ENCODE results near the gene BCL2A1.
"Not testable (repeated sequence)": the region's sequence is repeated elsewhere in the genome, so short reads cannot be mapped to it uniquely, and the experiment has no call there.

BCL2A1 gene

DNA sequence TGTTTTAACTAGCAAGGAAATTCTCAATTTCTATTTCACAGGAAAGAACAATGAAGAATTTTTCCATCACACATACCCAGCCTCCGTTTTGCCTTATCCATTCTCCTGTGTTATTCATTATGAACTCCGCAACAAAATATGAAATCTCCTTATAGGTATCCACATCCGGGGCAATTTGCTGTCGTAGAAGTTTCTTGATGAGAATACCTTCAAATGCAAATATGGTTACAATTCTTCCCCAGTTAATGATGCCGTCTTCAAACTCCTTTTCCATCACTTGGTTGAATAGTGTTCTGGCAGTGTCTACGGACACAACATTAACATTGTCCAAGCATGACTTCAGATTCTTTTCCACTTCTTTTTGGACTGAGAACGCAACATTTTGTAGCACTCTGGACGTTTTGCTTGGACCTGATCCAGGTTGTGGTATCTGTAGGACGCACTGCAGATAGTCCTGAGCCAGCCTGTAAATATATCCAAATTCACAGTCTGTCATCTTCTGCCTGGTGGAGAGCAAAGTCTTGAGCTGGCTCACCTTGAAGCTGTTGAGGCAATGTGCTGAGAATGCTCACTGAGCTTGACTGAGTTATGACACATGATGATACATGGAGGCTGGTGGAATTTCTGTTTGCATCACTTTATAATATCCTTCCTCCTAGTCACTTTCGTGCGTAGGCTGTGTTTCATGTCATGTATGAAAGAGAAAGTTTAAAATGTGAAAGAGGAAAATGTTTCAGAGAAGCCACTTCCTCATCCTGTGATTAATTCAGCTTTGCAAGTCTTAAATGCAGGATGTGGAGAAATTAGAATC lies at the start of gene BCL2A1:
TSS of gene BCL2A1 (minus strand) at position 573 of the 811 bp plus-strand sequence. CDS start at position 496, 77 bp downstream.
- Mint-ChIP-seq H3K4me1 (peaks cover 46% of the 10 kb centered on the region), H3K9me3 (no peaks in the 10 kb centered on the region), H3K36me3 (peaks cover 8% of the 10 kb centered on the region), H3K27me3 (no peaks in the 10 kb centered on the region), H3K4me3 (peak within 1 kb of the TSS; percentile 98), H3K27ac (peak within 1 kb of the TSS; percentile 100)
- ATAC-seq (ENCODE audit: low read depth) (peak; percentile 91), DNase-seq (ENCODE audit: low spot score in 2 of 2) (peak; percentile 63 to 73)

DNA sequence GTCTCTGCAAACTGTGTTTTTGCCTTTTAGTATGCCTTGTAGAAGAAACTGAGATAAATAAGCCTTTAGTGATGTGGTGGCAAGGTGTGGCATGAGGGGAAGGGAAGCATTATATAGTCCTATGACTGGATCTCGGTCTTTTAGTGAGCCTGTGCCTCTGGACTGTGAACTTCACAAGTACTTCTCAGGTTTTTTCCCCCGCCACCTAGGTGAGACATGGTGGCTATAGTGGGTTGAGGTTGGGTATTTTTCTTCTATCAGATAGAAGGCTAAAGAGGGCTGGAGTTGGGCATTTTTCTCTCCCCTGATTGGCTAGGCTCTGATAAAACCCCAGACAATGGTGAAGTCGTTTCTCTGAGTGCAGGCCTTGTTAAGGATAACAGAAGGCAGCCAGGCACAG lies 49.7 kb upstream of the BCL2A1 start:
- Mint-ChIP-seq H3K27ac (no peak overlapping the region), H3K36me3 (peaks cover 9% of the 10 kb centered on the region), H3K9me3 (peaks cover 4% of the 10 kb centered on the region), H3K4me1 (peaks cover 33% of the 10 kb centered on the region), H3K4me3 (peak overlapping the region; percentile 46), H3K27me3 (no peaks in the 10 kb centered on the region)
- no peak for DNase-seq (ENCODE audit: low spot score in 2 of 2)
- ATAC-seq (ENCODE audit: low read depth): no peak

DNA sequence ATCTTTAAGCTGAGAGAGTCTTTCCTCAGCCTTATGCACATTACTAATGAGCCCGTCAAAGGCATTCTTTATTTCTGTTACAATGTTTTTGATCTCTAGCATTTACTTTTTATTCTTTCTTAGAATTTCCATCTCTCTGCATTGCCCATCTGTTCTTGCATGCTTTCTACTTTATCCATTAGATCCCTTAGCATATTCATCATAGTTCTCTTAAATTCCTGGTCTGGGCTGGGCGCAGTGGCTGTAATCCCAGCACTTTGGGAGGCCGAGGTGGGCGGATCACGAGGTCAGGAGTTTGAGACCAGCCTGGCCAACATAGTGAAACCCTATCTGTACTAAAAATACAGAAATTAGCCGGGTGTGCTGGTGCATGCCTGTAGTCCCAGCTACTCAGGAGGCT lies 49.2 kb upstream of the BCL2A1 start:
- H3K9me3 Mint-ChIP-seq; H3K27me3 Mint-ChIP-seq; ATAC-seq (ENCODE audit: low read depth); DNase-seq (ENCODE audit: low spot score in 2 of 2): not testable (repeated sequence)
- peak overlapping the region; percentile 21 for H3K4me3 Mint-ChIP-seq
- peak overlapping the region; percentile 58 for H3K27ac Mint-ChIP-seq
- H3K4me1 Mint-ChIP-seq: peaks cover 36% of the 10 kb centered on the region
- H3K36me3 Mint-ChIP-seq: peaks cover 11% of the 10 kb centered on the region

DNA sequence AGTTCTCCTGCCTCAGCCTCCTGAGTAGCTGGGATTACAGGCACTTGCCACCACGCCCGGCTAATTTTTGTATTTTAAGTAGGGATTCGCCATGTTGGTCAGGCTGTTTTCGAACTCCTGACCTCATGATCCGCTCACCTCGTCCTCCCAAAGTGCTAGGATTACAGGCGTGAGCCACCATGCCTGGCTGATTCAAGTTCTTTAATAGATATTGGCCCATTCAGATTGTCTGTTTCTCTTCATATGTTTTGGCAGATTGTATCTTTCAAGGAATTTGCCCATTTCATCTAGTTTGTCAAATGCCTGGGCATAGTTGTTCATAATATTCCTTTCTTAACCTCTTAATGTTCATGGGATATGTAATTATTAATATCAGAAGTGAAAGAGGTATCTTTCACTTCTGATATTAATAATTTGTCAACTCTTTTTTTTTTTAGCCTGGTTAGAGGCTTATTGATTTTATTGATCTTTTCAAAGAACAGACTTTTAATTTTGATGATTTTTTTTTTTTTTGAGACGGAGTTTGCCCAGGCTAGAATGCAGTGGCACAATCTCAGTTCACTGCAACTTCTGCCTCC lies 48.3 kb upstream of the BCL2A1 start:
- Mint-ChIP-seq H3K27me3 (no peaks in the 10 kb centered on the region), H3K4me1 (peaks cover 44% of the 10 kb centered on the region), H3K27ac (peak overlapping the region; percentile 99), H3K4me3 (peak overlapping the region; percentile 98), H3K9me3 (peaks cover 4% of the 10 kb centered on the region), H3K36me3 (peaks cover 20% of the 10 kb centered on the region)
- DNase-seq (ENCODE audit: low spot score in 2 of 2): no peak
- ATAC-seq (ENCODE audit: low read depth): no peak

DNA sequence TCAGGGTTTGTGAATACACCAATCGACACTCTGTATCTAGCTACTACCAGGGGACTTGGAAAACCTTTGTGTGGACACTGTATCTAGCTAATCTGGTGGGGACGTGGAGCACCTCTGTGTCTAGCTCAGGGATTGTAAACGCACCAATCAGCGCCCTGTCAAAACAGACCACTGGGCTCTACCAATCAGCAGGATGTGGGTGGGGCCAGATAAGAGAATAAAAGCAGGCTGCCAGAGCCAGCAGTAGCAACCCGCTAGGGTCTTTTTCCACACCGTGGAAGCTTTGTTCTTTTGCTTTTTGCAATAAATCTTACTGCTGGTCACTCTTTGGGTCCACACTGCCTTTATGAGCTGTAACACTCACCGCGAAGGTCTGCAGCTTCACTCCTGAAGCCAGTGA lies 46.1 kb upstream of the BCL2A1 start:
- H3K4me3 Mint-ChIP-seq: peak overlapping the region; percentile 98
- H3K27me3 Mint-ChIP-seq; H3K9me3 Mint-ChIP-seq; ATAC-seq (ENCODE audit: low read depth); DNase-seq (ENCODE audit: low spot score in 2 of 2): not testable (repeated sequence)
- peaks cover 17% of the 10 kb centered on the region for H3K36me3 Mint-ChIP-seq
- H3K4me1 Mint-ChIP-seq: peaks cover 43% of the 10 kb centered on the region
- H3K27ac Mint-ChIP-seq: peak overlapping the region; percentile 99

DNA sequence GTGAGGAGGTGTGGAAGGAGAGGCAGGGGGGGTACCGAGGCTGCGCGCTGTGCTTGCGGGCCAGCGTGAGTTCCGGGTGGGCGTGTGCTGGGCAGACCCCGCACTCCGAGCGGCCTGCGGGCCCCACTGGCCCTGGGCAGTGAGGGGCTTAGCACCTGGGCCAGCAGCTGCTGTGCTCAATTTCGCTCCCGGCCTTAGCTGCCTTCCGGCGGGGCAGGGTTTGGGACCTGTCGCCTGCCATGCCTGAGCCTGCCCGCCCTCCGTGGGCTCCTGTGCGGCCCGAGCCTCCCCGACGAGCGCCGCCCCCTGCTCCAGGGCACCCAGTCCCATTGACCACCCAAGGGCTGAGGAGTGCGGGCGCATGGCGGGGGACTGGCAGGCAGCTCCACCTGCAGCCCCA lies 45.5 kb upstream of the BCL2A1 start:
- H3K27me3 Mint-ChIP-seq; H3K4me3 Mint-ChIP-seq; ATAC-seq (ENCODE audit: low read depth); H3K9me3 Mint-ChIP-seq; DNase-seq (ENCODE audit: low spot score in 2 of 2): not testable (repeated sequence)
- peaks cover 17% of the 10 kb centered on the region for H3K36me3 Mint-ChIP-seq
- H3K27ac Mint-ChIP-seq: peak overlapping the region; percentile 99
- H3K4me1 Mint-ChIP-seq: peaks cover 46% of the 10 kb centered on the region

DNA sequence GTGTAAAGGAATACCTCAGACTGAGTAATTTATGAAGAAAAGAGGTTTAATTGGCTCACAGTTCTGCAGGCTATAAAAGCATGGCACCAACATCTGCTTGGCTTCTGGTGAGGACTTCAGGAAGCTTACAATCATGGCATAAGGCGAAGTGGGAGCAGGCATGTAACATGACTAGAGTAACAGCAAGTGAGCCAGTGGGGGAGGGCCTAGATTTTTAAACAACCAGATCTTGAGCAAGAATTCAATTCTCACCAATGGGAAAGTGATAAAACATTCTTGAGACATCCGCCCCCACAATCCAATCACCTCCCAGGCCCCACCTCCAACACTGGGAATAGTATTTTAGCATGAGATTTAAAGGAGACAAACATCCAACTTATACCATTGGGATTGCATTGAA lies 44.2 kb upstream of the BCL2A1 start:
- Mint-ChIP-seq H3K4me1 (peaks cover 52% of the 10 kb centered on the region), H3K27me3 (no peaks in the 10 kb centered on the region), H3K27ac (peak overlapping the region; percentile 38), H3K36me3 (peaks cover 17% of the 10 kb centered on the region), H3K4me3 (peak overlapping the region; percentile 4), H3K9me3 (no peaks in the 10 kb centered on the region)
- DNase-seq (ENCODE audit: low spot score in 2 of 2) (no peak), ATAC-seq (ENCODE audit: low read depth) (no peak)

DNA sequence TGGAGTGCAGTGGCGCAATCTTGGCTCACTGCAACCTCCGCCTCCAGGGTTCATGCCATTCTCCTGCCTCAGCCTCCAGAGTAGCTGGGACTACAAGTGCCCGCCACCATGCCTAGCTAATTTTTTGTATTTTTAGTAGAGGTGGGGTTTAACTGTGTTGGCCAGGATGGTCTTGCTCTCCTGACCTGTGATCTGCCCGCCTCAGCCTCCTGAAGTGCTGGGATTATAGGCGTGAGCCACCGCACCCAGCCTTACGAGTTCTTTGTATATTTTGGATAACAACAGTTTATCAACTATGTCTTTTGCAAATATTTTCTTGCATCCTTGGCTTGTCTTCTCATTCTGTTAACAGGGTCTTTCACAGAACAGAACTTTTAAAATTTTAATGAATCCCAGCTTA lies 43.2 kb upstream of the BCL2A1 start:
- Mint-ChIP-seq H3K4me1 (peaks cover 55% of the 10 kb centered on the region), H3K27ac (peak overlapping the region; percentile 38), H3K36me3 (peaks cover 17% of the 10 kb centered on the region)
- not testable (repeated sequence) for DNase-seq (ENCODE audit: low spot score in 2 of 2); H3K27me3 Mint-ChIP-seq; H3K9me3 Mint-ChIP-seq; ATAC-seq (ENCODE audit: low read depth); H3K4me3 Mint-ChIP-seq

DNA sequence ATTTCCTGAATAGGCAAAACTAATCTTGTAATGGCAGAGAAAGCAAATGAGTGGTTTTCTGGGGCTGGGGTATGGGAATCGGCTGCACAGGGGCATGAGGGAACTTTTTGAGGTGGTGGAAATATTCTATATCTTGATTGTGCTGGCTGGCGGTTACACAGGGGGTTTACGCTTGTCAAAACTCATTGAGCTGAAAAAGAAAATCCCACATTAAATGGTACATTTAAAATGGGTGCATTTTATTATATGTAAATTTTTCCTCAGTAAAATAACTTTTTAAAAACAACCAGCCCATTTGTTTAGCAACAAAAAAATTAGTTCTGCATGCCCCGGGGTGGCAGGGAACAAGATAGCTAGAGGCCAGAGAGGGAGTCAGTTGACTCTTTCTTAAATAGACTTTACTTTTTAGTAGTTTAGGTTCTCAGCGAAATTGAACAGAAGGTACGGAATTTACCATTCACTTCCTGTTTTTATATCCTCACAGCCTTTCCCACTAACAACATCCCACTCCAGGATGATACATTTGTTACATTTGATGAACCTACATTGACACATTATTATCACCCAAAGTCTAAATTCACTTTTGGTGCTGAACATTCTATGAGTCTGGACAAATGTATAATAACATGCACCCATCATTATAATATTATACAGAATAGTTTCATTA lies 41.2 kb upstream of the BCL2A1 start:
- Mint-ChIP-seq H3K4me1 (peaks cover 54% of the 10 kb centered on the region), H3K27ac (peak overlapping the region; percentile 96), H3K27me3 (no peaks in the 10 kb centered on the region), H3K9me3 (no peaks in the 10 kb centered on the region), H3K36me3 (peaks cover 18% of the 10 kb centered on the region), H3K4me3 (peak overlapping the region; percentile 70)
- no peak for DNase-seq (ENCODE audit: low spot score in 2 of 2)
- ATAC-seq (ENCODE audit: low read depth): peak; percentile 22

DNA sequence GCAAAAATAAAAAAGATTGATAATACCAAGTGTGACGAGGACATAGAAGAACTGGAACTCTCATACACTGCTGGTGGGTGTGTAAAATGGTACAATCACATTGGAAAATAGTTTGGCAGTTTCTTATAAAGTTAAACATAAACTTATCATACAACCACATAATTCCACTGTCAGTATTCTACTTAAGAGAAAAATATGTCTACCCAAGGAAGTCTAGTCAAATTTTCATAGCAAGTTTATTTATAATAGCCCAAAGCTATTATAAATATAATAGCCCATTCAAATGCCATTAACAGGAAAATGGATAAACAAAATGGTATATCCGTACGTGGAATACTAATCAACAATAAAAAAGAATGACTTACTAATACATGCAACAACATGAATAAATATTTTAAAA lies 40.6 kb upstream of the BCL2A1 start:
- Mint-ChIP-seq H3K27ac (peak overlapping the region; percentile 96), H3K9me3 (no peaks in the 10 kb centered on the region), H3K36me3 (peaks cover 15% of the 10 kb centered on the region), H3K27me3 (no peaks in the 10 kb centered on the region), H3K4me1 (peaks cover 52% of the 10 kb centered on the region), H3K4me3 (peak overlapping the region; percentile 60)
- ATAC-seq (ENCODE audit: low read depth): no peak
- DNase-seq (ENCODE audit: low spot score in 2 of 2): no peak

DNA sequence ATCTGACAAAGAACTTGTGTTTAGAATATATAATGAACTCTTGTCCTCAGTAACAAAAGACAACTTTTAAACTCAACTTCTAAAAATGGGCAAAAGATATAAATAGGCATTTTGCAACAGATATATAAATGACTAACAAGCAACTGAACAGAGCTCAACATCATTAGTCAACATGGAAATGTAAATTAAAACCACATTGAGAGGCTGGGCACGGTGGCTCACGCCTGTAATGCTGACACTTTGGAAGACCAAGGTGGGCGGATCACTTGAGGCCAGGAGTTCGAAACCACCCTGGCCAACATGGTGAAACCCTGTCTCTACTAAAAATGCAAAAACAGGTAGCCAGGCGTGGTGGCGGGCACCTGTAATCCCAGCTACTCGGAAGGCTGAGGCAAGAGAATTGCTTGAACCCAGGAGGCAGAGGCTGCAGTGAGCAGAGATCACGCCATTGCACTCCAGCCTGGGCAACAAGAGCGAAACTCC lies 40.1 kb upstream of the BCL2A1 start:
- Mint-ChIP-seq H3K4me3 (peak overlapping the region; percentile 60), H3K4me1 (peaks cover 56% of the 10 kb centered on the region), H3K36me3 (peaks cover 15% of the 10 kb centered on the region), H3K27ac (peak overlapping the region; percentile 96)
- not testable (repeated sequence) for H3K9me3 Mint-ChIP-seq; H3K27me3 Mint-ChIP-seq; DNase-seq (ENCODE audit: low spot score in 2 of 2); ATAC-seq (ENCODE audit: low read depth)

DNA sequence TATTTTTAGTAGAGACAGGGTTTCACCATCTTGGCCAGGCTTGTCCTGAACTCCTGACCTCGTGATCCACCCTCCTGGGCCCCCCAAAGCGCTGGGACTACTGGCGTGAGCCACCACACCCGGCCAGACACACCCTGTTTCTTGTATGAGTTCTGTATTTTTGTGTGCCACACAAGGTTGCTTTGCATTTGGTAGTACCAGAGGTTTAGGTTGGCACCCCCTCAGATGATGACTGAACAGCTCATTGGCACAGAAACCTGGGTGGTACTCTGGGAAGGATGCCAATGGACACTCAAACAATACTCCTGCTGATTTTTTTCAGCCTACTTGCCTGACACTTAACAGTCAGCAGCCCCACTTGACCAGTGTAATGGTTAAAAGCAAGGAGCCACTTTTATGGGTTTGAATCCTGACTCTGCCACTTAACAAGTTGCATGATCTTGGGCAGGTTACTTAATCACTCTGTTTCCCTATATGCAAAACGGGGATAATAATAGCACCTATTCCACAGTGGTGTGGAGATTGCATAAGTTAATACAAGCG lies 39.2 kb upstream of the BCL2A1 start:
- no peak for DNase-seq (ENCODE audit: low spot score in 2 of 2)
- Mint-ChIP-seq H3K27me3 (no peaks in the 10 kb centered on the region), H3K27ac (peak overlapping the region; percentile 96), H3K9me3 (no peaks in the 10 kb centered on the region), H3K4me1 (peaks cover 58% of the 10 kb centered on the region), H3K4me3 (peak overlapping the region; percentile 37), H3K36me3 (peaks cover 13% of the 10 kb centered on the region)
- peak; percentile 60 for ATAC-seq (ENCODE audit: low read depth)

DNA sequence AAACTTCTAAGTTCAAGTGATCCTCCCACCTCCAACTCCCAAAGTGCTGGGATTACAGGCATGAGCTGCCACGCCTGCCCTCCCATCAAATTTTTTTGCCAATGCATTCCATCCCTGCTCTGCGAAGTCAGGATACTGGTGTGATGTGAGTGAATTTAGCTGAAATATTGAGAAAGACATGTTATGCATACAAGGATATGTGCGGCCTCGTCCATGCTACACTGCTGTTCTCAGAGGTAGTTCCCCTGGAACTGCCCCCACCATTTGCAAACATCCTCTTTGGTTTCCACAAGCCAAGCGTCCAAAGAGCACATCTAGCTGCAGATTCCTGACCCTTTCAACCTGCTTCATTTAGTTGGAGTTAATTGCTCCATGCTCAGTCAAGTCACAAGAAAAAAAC lies 36.5 kb upstream of the BCL2A1 start:
- no peaks in the 10 kb centered on the region for H3K27me3 Mint-ChIP-seq
- peaks cover 7% of the 10 kb centered on the region for H3K36me3 Mint-ChIP-seq
- H3K4me1 Mint-ChIP-seq: peaks cover 47% of the 10 kb centered on the region
- ATAC-seq (ENCODE audit: low read depth): no peak
- no peaks in the 10 kb centered on the region for H3K9me3 Mint-ChIP-seq
- DNase-seq (ENCODE audit: low spot score in 2 of 2): no peak
- peak overlapping the region; percentile 96 for H3K27ac Mint-ChIP-seq
- no peak overlapping the region for H3K4me3 Mint-ChIP-seq

DNA sequence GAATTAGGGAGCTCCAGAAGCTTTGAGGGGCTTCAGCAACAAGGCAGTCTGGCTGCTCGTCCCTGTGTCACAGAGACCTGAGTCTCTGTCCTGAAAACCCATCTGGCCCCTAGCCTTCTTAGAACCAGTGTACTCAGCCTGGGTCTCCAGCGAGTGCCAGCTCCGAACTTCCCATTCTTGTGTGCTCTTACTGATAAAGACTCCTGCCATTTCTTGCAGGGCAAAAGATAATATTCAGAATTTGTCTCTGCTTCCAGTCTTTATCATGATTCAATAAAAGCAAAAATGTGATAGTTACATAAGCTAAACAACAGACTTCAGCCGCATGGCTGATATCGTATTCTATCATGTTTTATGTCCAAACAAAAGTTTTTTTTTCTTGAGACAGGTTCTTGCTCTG lies 36.0 kb upstream of the BCL2A1 start:
- peak overlapping the region; percentile 96 for H3K27ac Mint-ChIP-seq
- peaks cover 8% of the 10 kb centered on the region for H3K36me3 Mint-ChIP-seq
- no peak overlapping the region for H3K4me3 Mint-ChIP-seq
- DNase-seq (ENCODE audit: low spot score in 2 of 2) (no peak), ATAC-seq (ENCODE audit: low read depth) (no peak)
- peaks cover 43% of the 10 kb centered on the region for H3K4me1 Mint-ChIP-seq
- H3K9me3 Mint-ChIP-seq: no peaks in the 10 kb centered on the region
- no peaks in the 10 kb centered on the region for H3K27me3 Mint-ChIP-seq
